Fibroblast of skin of right quadriceps (primary cell): ENCODE data around the gene DUS3L.

Experiments used
- DNase-seq: peaks from one replicate; pipeline ENCODE4 v3.0.0-alpha.2; 2013

The DUS3L gene

GRCh38 chr19:5790559-5791520 lies at the start of gene DUS3L:
Gene DUS3L (minus strand): TSS chr19:5791163. CDS start chr19:5791141, 22 bp downstream.
- DNase-seq, result peak; percentile 98

- no peak for DNase-seq
Observed at GRCh38 chr19:5839065-5840017, 48.4 kb upstream of the DUS3L start, which contains the start of gene FUT6. Gene FUT6 (minus strand): TSS chr19:5839702. CDS start chr19:5832567, 7,135 bp downstream.

DNA sequence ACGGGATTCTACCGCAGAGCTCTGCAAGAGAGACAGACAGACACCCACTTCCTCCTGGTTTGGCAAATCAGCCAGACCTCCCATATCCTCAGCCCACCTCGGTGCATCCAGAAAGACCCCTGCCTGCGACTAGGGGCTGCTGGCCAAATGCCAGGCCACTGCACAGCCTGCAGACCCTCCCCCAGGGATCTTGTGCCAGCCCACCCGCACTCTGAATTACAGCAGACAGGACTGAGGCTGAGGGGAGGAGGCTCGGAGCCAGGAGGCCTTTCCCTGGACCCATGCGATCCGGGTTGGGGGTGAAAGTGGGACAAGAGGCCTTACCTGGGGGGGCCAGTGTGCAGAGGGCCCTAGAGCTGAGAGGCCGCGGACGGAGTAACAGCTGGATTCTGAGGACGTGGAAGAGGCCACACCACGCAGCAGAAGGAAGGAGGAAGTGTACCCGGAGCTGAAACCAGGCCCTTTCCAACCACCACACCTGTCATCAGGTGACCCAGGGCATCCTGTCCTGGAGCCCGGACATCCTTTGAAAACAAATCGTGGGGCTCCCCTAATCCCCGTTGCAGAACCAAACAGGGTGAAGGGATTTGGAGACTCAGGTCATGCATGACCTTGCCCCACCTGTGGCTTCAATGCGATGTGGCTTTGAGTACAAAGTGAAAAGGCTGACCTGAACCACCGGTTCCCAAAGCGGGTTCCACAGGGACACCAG lies 47.5 kb upstream of the DUS3L start:
- no peak for DNase-seq

DNA sequence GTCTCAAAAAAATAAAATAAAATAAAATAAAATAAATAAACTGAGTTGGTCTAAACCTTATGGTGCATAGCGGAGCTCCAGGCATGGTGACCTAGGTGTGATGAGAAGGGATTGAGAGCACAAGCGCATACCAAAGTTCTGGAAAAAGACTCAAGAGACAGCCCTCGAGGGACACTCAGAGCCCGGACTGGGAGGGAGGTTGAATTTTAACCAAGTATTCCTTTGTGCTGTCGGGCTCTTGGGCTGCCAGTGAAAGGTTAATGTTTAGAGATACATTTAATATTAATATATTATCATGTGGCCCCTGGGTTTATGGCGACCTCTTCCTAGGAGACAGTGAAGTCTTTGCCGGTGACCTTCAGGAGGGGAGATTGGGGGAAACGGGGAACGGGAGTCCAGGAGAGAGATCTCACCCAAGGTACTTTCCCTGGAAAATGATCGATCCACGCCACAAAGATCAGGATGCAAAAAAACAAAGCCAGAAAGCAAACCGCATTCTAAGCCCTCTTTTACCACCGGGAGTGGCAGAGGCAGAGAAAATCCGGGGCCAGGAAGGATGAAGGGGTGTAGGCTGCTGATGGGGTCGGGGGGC lies 46.9 kb upstream of the DUS3L start:
- DNase-seq, result no peak

GRCh38 chr19:5832527-5833216 lies 41.7 kb upstream of the DUS3L start:
- no peak for DNase-seq

GRCh38 chr19:5832061-5832460 lies 41.1 kb upstream of the DUS3L start:
- no peak for DNase-seq

- DNase-seq, result no peak
Observed at GRCh38 chr19:5831159-5831558, 40.2 kb upstream of the DUS3L start.

DNA sequence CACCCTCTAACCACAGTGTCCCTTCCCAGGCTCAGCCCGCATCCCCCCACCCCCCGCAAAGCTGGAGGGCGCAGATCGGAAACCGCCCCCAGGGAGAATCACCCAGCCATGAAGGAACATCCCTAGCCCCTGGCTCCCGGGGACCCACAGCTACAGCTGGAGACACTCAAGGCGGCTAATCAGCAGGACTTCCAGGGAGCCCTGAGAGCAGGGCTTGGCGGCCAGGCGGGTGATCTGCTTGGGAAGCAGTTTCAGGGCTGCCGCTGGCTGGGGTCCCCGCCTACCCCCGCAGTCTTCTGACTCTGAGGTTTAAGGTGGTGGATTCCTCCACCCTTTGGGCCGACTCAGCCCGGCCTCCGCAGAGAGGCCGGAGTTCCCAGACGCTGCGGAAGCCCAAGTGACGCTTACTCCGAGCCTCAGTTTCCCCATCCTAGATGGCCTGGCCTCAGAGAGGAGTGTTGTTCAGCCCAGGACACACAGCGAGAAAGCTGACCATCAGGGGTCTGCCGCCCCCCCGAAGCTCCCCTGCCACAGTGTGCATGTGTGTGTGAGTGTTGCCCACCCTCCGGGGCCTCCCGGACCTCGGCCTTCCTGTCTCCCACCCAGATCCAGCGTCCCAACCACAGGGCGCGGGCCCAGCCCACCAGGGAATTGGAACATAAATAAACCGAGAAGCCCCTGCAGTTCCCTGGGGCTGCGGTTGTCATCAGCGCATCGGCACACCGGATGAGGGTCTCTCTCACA lies 38.8 kb upstream of the DUS3L start:
- no peak for DNase-seq

GRCh38 chr19:5828661-5829566 lies 38.0 kb upstream of the DUS3L start:
- peak; percentile 13 for DNase-seq

- DNase-seq, result peak; percentile 95
Observed at GRCh38 chr19:5827891-5828660, 37.1 kb upstream of the DUS3L start.

- no peak for DNase-seq
Observed at GRCh38 chr19:5827342-5827890, 36.5 kb upstream of the DUS3L start.

- peak; percentile 45 for DNase-seq
Observed at GRCh38 chr19:5826531-5827341, 35.8 kb upstream of the DUS3L start.

GRCh38 chr19:5825178-5825577 lies 34.2 kb upstream of the DUS3L start:
- DNase-seq, result no peak

GRCh38 chr19:5824751-5825150 lies 33.8 kb upstream of the DUS3L start:
- no peak for DNase-seq

- no peak for DNase-seq
Observed at GRCh38 chr19:5823579-5824281, 32.8 kb upstream of the DUS3L start.

- DNase-seq, result no peak
Observed at GRCh38 chr19:5822181-5822844, 31.4 kb upstream of the DUS3L start.
